Prostate gland (tissue), 2 donors: Measurements from ENCODE around the gene NCOA7. TPM values are rescaled to one million over a fixed set of nuclear protein-coding genes. Genes with fewer than 3 reads are reported as not detected.

ENCODE experiments used
- DNase-seq: peaks from one replicate; pipeline ENCODE4 v3.0.0-alpha.2; 2019; ENCODE audit warnings: low spot score
- H3K27ac ChIP-seq, 2 donors: fragments of 200-600 bp; sonication (generic); 2 replicates each; pipeline ENCODE4 v1.5.1; 2017 to 2019
- H3K27me3 ChIP-seq: fragments of 200-600 bp; sonication (generic); replicated peaks from 2 replicates; pipeline ENCODE4 v1.5.1; 2019; ENCODE audit not compliant: insufficient read depth
- H3K36me3 ChIP-seq, 2 donors: fragments of 200-600 bp; sonication (generic); 1 replicate in 1 of 2; 2 replicates in 1 of 2; pipeline versions ENCODE4 v1.5.1 to v1.8.1; 2017 to 2019
- H3K4me1 ChIP-seq: fragments of 200-600 bp; sonication (generic); replicated peaks from 2 replicates; pipeline ENCODE4 v1.5.1; 2019
- H3K4me3 ChIP-seq, 2 donors: fragments of 200-600 bp; sonication (generic); 2 replicates each; pipeline ENCODE4 v1.5.1; 2017 to 2019
- H3K9me3 ChIP-seq: fragments of 200-600 bp; sonication (generic); 2 replicates; pipeline ENCODE4 v1.5.1; 2017
- POLR2A ChIP-seq: fragments of 450-650 bp; IDR thresholded peaks from one replicate; pipeline ENCODE4 v1.6.1; 2016; ENCODE audit warnings: antibody characterized with exemption, mild to moderate bottlenecking
- POLR2AphosphoS5 ChIP-seq: sonication (generic); formaldehyde crosslinking; IDR thresholded peaks from one replicate; pipeline ENCODE4 v1.6.1; 2017; ENCODE audit warnings: antibody characterized with exemption
- WGBS: methylation state at CpG from one replicate; pipeline ENCODE4 v1.1.5; 2018; 5-methylcytosine and 5-hydroxymethylcytosine counted together
- intact Hi-C: fragments of 100-400 bp; cut with DNase I; formaldehyde crosslinking; loops from one replicate; pipeline ENCODE4 v1.14.2; 2022
- total RNA-seq, 2 donors: library from RNA; depleted of rRNA; stranded (reverse); fragments of >200 nt; gene quantifications; one replicate each; pipeline ENCODE4 v1.1.0, GENCODE V29; 2016
- TF ChIP-seq, protein P1 (sequence below), 4 experiments: fragments of 200-600 bp in 2 of 4; fragments of 450-650 bp in 2 of 4; sonication (generic) in 2 of 4; IDR thresholded peaks; 1 replicate in 3 of 4; 2 replicates in 1 of 4; pipeline ENCODE4 v1.5.1; 2016 to 2019; ENCODE audit warnings: antibody characterized with exemption in 4 of 4, mild to moderate bottlenecking in 2 of 4, moderate library complexity in 2 of 4

Gene NCOA7
- total RNA-seq, 2 donors from 2014 or later = 15.5 to 15.6 TPM

DNA sequence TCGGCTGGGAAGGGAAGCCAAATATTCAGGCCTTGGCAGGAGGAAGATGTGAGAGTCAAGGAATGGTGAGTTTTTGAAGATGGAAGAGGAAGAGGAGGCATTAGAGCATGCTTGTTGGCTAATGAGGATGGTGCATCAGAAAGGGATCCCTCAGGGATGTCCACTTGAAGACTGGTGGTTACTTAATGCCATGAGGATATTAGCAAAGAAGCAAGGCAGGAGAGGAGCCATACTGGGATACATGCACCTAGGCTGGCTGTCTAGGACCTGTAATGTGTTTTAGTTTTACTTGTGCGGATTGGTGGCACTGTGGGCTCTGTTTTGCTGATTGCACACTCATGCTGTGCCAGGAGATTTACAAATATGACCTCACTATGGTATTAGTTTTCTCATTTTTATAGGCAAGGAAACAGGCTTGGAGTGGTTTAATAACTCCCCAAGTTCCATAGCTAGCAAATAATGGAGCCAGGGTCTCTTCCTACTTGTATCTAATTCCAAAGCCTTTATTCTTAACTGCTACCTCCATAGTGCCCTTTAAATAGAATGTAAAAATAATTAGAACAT is 37.8 kb downstream of the NCOA7 start:
- intact Hi-C loops = no loop called here
- DNase-seq = no peak
- Histone ChIP-seq H3K9me3 (no peaks in the 10 kb centered on the region), H3K27me3 (no peaks in the 10 kb centered on the region), H3K4me1 (no peaks in the 10 kb centered on the region), H3K27ac (no peak overlapping the region), H3K36me3 (no peaks in the 10 kb centered on the region), H3K4me3 (no peak overlapping the region)
- WGBS = 95% methylated on average over 2 of the region's 2 CpGs
- TF ChIP-seq POLR2A (no peak), POLR2AphosphoS5 (no peak)
- TF ChIP-seq, protein P1, sequence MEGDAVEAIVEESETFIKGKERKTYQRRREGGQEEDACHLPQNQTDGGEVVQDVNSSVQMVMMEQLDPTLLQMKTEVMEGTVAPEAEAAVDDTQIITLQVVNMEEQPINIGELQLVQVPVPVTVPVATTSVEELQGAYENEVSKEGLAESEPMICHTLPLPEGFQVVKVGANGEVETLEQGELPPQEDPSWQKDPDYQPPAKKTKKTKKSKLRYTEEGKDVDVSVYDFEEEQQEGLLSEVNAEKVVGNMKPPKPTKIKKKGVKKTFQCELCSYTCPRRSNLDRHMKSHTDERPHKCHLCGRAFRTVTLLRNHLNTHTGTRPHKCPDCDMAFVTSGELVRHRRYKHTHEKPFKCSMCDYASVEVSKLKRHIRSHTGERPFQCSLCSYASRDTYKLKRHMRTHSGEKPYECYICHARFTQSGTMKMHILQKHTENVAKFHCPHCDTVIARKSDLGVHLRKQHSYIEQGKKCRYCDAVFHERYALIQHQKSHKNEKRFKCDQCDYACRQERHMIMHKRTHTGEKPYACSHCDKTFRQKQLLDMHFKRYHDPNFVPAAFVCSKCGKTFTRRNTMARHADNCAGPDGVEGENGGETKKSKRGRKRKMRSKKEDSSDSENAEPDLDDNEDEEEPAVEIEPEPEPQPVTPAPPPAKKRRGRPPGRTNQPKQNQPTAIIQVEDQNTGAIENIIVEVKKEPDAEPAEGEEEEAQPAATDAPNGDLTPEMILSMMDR (IDR thresholded peaks at IDR 0.05) = no peak

DNA sequence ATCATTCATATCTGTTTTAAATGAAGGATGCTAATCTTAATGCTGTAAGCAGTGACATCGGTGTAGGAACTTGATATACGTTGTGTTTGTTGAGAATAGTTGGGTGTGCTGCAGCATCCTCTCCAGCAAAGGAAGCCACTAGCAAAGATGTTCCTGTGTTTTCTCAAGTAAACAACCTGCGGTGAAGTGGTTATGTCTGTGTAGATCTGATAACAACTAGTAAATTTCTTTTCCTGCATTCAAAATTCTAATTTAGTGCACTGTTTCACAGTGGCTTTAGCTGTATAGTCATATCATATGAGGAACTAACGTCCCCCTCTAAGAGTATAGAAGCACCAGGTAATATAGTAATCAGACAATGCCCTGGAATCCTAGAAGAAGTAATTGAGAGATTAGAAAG is 38.7 kb downstream of the NCOA7 start:
- Histone ChIP-seq H3K9me3 (no peaks in the 10 kb centered on the region), H3K36me3 (no peaks in the 10 kb centered on the region), H3K4me1 (no peaks in the 10 kb centered on the region), H3K27me3 (no peaks in the 10 kb centered on the region), H3K27ac (no peak overlapping the region), H3K4me3 (no peak overlapping the region)
- intact Hi-C loops = no loop called here
- no peak for DNase-seq
- TF ChIP-seq POLR2AphosphoS5 = no peak
- TF ChIP-seq, protein P1 (IDR thresholded peaks at IDR 0.05) = no peak
- TF ChIP-seq POLR2A = no peak
- 75% methylated on average over 4 of the region's 4 CpGs for WGBS

DNA sequence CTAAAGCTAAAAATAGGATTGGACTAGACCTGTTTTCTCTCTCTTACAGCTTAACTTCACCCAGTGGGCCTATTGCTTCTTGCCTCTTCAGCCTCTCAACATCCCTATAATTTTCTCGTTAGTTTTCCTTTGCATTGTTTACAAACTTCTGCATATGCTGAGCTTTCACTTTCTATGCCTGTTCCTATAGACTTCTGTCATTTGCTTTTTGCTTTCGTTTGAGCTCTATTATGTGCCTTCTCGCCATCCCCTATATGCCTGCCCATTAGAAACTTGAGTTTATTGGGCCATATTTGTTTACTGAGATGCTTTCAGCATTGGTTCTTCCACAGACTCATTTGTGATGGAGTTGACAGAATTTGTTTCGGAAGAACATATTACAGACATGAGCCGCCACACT is 40.9 kb downstream of the NCOA7 start:
- TF ChIP-seq, protein P1 (IDR thresholded peaks at IDR 0.05) = no peak
- Histone ChIP-seq H3K9me3 (no peaks in the 10 kb centered on the region), H3K27me3 (no peaks in the 10 kb centered on the region), H3K27ac (no peak overlapping the region), H3K36me3 (no peaks in the 10 kb centered on the region), H3K4me1 (no peaks in the 10 kb centered on the region), H3K4me3 (no peak overlapping the region)
- intact Hi-C loops = no loop called here
- DNase-seq = no peak
- 89% methylated on average over 5 of the region's 5 CpGs for WGBS

DNA sequence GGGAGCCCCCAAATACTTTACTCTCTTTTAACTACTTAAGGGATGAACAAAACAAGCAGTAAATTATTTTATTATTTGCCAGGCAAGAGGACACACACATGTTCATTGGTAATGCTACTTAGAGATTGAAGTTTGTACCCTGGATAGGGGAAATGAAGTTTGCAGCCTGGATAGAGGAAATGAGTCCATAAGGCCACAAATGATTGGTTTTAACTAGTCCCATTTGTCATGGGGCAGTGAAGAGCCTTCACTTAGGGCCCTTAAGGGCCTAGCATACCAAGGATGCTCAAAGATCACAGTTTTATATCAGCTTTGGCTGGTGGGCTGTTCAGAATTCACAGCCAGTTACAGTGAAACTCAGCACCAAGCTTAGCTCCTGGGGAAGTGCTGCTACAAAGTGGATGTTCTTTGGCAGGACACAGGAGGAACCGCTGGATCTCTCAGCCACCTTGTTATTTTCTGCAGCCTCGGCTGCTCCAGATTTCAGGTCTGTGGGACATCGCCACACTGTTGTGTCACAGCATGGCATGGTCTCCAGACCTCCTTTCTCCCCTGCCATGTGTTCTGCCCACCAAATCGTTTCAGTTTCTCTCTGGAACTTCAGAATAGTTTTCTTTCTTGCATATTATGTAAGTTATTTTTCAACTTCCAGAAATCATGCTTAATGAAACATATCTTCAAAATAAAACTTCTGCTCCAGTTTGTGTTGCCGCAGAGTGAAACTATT is 41.8 kb downstream of the NCOA7 start:
- 84% methylated on average over 5 of the region's 5 CpGs for WGBS
- H3K36me3 ChIP-seq = no peaks in the 10 kb centered on the region
- intact Hi-C loops = no loop called here
- TF ChIP-seq POLR2A (no peak), POLR2AphosphoS5 (no peak)
- TF ChIP-seq, protein P1 (IDR thresholded peaks at IDR 0.05) = no peak
- no peak overlapping the region for H3K27ac ChIP-seq
- no peaks in the 10 kb centered on the region for H3K4me1 ChIP-seq
- no peaks in the 10 kb centered on the region for H3K9me3 ChIP-seq
- H3K27me3 ChIP-seq = no peaks in the 10 kb centered on the region
- no peak for DNase-seq
- H3K4me3 ChIP-seq = no peak overlapping the region

DNA sequence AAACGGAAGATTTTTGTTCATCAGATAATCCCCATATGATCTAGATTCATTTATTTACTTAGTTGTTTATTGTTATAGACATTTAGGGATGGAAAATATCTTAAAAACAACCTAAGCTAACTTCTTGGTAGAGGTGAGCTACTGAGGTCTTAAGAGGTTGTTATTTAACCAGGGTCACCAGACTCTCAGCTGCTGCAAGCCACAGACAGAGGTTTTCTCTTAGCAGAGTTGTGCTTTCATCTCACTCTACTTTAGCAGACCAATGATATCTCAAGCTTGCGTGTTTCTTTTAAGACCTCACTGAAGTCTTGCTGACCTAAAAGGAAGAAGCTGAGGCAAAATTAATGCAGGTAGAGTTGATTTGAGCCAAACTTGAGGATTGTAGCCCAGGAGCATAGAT is 43.6 kb downstream of the NCOA7 start:
- TF ChIP-seq, protein P1 (IDR thresholded peaks at IDR 0.05) = no peak
- no peak for TF ChIP-seq POLR2A
- no peak for TF ChIP-seq POLR2AphosphoS5
- H3K27ac ChIP-seq = no peak overlapping the region
- 91% methylated on average over 2 of the region's 2 CpGs for WGBS

More for the DNA sequence above, 43.6 kb downstream of the NCOA7 start:
- H3K9me3 ChIP-seq = no peaks in the 10 kb centered on the region
- no peaks in the 10 kb centered on the region for H3K4me1 ChIP-seq
- H3K4me3 ChIP-seq = no peak overlapping the region
- H3K27me3 ChIP-seq = no peaks in the 10 kb centered on the region
- no peak for DNase-seq
- no peaks in the 10 kb centered on the region for H3K36me3 ChIP-seq
- intact Hi-C loops = no loop called here
